ENCODE measurements around the gene IRX1.

Gene IRX1

DNA sequence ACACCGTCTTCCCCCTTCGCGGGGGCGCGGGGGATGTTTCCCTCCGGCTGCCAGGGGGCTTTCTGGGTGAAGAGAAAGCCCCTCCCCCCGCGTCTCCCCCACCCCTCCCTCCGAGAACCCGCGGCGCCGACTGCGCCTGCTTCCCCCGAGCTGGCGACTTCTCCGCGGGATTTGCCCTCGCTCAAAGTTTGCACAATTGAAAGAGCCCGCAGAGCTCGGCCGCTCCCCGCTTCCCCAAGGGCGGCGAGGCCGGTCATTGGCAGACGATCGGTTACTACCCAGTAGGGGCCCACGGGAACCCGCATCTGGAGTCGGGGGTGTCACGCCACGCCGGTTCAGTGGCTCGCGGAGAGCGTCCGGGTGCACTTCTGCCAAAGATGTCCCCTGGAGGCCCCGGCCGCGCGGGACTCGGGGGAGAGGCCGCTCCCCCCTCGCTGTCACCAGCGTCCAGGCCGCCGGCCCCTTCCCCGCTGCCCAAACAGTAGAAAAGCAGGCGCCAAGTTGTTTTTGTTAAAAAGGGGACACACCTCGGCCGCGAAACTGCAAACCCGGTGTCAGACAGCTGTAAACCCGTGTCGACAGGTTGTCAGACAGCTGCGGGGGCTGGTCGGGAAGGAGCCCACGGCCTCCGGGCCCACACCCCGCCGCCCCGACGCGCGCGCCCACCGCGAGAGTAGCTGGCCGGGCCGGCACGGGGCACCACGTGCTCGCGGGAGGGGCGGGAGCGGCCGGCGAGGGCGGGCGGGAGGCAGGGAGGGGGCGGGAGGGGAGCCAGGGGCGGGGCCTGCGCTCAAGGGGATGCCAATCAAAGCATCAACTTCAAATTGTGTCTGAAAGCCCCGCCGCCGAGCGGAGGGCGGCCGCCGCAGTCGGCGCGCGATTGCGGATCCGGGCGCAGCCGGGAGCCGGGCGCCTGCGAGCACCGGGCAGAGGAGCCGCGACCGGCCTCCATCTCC is at the start of gene IRX1:
Gene IRX1 (plus strand): TSS at position 827 of the 956 bp plus-strand sequence. CDS start 274 bp downstream, outside the sequence.
- no peak for DNase-seq

DNA sequence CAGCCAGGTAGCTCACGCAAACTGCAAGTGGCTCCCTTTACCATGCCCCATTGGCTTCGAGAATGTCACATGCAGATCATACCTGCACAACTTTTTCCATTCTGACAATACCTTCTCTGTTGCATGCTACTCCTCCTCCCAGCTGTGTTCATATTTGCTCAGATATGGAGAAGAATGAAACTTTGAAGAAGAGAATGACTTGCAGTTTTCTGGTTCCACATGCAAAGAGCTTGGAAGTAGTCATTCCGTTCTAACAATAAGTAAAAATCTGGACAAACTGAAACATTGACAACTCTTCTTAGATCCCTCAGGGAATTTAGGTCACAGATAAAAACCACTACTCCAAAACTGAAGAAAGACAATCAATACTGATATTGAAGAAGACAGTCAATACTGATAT is 49.6 kb upstream of the IRX1 start:
- no peak for DNase-seq

DNA sequence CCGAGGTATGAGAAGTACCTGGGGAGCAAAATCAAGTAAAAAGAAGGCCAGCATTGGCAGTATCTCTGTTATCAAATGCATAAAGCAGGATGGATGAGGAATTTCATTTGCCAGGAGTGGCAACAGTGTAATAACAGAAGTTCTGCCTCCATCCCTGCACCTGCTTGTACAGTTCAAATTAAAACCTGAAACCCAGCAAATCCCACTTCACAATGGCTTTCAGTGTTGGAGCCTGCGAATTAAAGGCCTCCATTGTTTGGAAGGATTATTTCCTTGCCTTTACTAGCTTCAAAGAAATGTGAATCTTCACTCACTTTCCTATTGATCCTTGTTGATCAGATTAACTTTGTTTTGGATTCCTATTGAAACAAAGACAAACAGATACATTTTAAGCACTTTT is 31.5 kb upstream of the IRX1 start:
- DNase-seq, result no peak

DNA sequence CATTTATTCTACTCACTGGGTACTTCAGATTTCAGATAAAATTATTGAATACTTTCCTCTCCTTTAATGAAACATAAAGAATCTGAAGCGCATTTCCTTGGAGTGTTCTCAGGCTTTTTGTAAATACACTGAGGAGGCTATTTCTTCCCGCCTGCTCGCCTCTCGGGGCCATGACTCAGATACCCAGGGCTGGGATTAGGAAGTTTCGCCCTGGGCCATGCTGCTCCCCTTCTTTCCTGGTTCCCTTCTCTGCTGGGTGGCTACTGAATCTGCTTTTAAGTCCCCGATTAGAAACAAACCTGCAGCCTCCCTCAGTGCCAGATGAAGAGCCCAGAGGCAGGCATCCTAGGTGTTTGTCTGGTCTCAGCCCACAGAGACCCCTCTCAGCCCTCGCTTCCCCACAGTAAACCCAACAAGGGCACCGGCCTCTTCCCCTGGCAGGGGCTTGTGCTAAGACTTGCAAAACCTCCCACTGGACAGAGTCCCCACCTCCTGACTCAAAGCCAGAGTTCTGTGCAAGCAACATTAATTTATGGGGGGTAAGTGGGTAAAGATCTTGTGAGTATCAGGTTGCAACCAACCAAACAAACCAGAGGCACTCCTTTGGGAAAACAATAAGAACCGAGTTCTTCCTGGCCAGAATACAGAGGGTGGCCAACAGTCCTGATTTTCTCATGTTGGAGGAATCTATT is 30.7 kb upstream of the IRX1 start:
- DNase-seq, result no peak

DNA sequence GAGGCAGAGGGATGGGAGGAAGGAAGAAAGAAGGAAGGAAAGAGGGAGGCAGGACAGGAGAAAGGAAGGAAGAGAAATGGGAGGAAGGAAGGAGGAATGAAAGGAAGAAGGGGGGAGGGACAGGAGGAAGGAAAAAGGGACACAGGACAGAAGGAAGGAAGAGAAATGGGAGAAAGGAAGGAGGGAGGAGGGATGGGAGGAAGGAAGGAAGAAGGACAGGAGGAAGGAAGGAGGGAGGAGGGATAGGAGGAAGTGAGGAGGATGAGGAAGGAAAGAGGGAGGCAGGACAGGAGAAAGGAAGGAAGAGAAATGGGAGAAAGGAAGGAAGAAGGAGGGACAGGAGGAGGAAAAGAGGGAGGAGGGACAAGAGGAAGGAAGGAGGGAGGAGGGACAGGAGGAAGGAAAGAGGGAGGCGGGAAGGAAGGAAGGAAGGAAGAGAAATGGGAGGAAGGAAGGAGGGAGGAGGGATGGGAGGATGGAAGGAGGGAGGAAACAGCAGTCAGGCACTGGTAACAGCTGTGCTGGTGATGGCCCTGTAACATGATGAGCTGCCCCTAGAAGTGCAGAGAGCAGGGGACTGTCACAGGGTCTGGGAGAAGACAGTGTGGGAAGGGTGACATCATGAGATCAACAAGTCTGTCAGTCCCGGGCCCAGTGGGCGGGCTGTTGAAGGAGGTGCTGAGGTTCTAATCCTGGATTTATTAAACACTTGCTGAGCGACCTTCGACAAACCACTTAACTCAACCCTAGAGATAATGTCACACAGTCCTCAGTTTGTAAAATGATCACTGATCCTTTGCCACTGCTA is 10.7 kb upstream of the IRX1 start:
- DNase-seq, result no peak

DNA sequence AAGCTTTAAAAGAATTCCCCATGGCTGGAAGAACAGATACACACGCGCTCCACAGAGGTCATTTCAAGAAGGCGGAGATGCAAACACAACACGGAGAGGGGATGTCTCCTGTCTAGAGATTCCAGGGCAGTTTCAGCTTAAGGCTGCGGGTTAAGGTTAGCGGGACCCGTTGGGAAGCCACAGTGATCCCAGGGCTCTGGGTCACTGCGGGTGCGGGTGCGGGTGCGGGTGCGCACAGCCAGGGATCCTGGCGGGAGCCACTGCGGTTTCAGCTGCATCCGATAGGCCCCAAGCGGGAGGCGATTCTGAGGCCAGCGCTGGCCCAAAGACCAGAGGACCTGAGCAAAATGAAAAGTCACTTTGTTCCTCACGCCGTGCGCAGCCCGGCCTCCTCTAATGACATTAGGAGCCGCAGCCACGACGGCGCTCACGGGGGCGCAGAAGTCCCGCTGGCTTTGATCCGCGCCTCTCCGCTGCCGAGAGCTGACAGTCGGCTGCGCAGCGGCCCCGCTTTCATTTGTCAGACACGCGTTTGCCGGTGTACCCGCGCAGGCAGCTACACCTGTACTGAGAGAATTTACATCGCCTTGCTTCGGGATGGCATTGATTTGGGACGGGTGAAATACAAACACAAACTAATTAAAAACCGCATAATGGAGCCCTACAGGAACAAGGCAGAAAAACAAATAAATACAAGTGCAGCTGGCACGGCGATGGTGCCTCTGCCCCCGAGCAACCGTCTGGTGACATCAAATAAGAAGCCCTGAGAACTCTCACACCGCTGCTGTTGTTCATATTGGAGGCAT is 5.3 kb upstream of the IRX1 start:
- DNase-seq, result no peak

DNA sequence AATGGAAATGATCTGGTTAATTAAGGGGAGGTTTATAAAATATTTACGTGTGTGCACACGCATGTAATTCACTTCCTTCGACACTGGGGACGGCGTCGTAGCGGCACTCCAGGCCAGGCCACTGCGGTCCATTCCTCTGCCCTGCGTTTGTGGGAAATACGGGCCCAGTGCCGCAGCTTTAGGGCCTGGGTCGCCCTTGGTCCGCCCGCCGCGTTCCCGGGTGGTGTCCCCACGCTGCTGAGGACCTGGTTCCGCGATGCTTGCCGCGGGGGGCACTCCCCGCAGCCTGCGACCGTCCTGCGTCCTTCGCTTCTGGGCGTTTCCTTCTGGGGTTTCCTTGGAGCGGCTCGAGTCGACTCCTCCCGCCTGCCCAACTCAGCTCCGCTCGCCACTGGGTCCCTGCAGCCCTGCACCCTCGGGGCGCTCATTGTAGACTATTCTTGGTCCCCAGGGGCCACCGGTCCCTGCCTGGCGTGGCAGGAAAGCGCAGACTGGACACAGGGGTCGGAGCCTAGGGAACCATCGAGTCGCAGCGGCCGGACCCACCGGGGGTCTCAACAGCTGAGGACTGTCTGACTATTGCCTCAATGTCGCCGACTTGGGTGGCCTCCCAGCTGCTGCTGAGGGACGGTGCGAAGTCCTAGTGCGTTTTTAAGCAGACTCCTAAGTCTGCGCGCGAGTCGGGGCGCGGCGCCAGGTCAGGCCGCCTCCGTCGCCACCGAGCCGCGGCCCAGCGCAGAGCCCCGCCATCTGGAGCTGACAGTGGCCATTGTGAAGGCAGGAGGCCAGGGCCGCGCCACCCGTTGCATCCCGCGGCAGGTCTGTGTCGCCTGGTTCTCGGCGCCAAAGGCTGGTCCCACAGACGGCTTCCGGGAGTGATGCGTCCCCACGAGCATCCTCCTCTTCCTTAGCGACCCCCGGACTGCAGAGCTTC is 4.4 kb upstream of the IRX1 start:
- no peak for DNase-seq

DNA sequence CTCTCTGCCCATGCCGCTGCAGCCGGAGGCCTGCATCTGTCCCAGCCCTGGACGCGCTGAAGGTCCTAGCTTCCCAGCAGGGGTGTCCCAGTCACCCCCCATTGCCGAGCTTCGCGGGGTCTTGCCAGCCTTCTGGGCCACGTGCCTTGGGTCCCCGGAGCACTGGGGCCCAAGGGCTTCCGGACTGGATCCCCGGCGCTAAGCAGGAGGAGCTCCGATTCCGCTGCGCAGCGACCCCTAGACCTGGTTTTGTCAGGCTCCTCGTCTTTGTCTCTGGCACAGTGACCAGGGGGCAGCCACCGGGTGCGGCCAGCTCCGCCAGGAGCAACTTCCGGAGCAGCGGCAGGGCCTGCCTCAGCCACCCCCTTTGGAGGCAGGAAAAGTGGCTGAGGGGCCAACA is 3.3 kb upstream of the IRX1 start:
- DNase-seq, result no peak

DNA sequence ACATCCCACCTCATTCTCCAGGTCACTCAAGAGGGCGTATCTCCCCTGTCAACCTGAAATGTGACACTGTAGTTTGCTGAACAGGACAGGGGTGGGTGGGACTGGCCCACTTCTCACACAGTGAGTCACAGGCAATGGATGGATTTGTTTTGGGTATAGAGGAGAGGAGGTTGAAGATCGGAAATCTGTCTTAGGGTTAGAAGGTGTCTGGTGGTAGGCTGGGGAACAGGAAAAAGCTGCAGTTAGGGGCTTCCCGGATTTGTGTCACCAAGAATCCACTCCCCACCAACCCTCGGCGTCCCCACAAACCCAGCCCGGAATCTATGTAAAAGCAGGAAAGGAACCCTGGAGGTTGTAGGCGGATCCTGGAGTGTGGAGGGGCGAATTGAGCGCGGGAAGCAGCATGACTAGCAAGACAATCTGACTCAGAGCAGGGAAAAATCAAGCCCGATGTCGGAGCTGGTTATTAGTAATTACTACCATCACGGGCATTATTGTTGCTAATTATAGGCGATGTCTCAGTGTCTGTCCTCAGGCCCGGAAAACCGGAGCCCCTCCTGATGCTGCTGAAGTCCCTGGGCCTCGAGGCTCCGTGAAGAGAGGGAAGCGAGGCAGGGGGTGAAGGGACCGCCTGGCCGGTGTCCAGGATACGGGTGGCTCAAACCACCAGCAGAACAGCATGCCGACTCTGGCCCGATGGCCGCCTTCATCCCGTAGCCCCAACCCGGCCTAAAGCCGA is 1.7 kb upstream of the IRX1 start:
- DNase-seq, result no peak

DNA sequence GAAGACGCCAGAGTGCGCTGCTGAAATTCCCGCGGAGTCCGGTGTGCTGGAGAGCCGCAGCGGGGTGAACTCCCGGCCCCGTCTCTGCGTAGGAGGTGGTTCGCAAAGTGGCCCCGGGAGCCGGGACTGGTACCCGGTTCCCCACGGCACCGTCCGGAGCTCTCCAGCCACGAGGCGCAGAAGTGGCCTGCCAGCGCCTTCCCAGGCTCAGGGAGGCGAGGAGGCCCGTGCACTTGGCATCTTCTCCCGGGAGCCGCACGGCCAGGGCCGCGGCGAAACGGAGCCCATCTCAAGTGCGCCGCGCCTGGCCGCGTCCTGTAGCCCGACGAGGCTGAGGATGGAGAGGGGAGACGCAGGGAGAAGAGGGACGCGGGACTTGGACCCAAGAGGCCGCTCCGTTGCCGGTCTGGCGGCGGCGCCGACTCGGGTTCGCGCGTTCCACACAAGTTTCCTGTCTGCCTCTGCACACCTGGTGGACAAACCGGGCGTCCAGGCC is 1.1 kb upstream of the IRX1 start:
- DNase-seq, result no peak

DNA sequence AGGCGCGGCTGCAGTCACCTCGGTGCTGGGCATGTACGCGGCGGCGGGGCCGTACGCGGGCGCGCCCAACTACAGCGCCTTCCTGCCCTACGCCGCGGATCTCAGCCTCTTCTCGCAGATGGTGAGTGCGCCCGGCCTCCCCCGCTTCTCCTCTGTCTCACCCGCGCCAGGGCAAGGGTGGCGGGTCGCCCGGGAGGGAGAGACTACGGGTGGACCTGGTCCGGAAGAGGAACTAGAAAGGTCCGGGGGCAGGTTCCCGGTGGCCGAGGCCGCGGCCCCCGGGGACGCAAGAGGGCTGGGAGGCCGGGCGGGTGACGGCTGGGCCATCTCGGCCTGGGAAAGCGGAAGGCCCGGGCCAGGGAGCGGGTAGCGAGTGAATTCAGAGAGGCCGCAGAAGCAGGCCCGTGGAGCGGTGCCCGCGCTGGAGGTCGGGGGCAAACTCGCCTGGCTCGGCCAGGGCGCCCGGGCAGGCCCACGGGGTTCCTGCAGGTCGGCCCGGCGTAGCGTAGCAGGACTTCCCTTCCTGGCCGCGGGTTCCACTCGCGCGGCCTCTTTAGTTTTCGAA is 711 bp downstream of the IRX1 start:
- no peak for DNase-seq

DNA sequence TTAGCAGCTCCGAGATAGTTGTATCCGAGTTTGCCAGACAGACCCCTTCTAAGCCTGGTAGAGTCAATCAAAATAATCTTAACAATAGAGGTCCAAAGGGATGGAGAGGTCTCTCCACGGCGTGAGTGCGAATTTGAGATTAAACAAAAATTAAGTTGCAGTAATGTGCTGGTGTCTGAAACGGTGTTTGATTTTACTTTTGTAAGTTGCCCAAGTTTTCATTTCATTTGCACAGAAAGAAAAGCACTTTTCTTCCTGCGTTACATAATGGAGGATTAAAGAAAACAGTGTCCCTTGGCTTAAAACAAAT is 1.2 kb downstream of the IRX1 start:
- no peak for DNase-seq

DNA sequence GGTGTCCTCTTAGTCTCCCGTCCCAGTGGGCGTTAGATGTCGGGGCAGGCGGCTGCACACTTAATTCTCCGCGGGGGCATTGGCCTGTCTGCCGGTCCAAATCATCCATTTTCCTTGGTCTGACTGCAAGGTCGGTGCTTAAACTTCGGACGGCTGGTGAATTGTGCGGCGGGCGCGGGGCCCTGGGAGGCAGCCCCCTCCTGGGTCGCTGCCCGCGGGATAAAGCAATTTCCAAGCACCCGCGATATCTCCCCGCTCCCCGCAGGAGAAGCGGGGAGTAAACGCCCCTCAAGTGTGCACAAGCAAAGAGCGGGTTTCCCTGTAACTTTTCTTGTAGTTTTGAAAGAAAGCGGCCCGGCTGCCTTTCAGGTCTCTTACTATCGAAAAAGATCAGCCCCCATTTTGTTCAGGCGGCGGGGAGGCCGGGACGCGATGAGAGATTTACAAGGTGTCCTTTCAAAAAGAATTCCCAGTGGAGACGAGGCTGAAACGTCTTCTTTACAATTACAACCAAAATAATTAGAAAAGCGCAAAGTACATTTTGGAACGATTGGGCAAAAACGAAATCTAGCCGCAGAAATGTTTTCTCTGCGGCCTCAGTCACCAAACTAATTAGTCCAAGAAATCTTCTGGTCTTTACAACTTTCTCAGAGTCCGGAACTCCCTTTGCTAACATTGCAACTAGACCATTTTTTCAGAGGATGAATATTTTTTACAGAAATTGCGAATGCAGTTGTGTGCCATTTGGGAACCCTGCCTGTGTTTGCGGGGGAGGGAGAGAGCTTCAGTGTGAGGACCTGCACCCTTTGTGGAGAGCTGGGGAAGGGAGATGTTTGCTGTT is 1.8 kb downstream of the IRX1 start:
- DNase-seq, result no peak

DNA sequence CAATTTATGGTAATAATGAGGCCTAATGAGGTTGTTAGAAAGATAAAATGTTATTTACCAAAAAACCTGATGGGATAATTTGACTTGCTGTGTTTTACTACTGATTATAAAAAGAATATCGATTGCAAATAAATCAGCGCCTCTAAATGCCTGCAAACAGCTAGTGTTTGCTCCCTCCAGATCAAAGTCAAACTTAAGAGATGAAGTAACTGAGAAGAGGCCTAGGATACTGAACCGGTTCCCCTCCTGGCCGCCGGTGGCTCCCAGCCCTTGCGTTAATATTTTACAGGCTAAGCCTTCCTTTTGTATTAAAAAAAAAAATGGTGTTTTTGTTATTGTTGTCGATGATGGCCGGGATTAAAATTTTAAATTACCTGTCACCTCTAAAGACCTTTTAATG is 2.6 kb downstream of the IRX1 start:
- DNase-seq, result no peak

DNA sequence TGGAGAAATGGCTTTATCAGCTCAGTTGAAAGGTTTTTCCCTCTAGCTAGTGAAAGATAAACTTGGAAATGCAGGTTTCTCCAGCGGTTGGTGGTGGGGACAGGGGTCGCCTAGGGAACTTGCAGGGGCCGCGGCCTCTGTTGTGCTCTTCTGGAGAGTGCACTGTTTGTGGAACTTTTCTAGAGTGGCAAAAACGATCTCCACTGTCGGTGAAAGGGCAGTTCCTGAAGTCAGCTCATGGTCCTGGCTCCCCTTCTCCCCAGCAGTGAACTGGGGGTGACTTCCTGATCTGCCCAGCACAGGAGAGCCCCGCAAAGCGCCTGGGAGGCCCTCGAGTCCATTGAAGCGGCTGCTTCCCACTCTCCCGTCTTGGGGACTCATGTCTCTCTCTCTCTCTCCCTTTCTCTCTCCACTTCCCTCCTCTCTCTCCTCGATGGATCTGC is 3.2 kb downstream of the IRX1 start:
- DNase-seq, result no peak

DNA sequence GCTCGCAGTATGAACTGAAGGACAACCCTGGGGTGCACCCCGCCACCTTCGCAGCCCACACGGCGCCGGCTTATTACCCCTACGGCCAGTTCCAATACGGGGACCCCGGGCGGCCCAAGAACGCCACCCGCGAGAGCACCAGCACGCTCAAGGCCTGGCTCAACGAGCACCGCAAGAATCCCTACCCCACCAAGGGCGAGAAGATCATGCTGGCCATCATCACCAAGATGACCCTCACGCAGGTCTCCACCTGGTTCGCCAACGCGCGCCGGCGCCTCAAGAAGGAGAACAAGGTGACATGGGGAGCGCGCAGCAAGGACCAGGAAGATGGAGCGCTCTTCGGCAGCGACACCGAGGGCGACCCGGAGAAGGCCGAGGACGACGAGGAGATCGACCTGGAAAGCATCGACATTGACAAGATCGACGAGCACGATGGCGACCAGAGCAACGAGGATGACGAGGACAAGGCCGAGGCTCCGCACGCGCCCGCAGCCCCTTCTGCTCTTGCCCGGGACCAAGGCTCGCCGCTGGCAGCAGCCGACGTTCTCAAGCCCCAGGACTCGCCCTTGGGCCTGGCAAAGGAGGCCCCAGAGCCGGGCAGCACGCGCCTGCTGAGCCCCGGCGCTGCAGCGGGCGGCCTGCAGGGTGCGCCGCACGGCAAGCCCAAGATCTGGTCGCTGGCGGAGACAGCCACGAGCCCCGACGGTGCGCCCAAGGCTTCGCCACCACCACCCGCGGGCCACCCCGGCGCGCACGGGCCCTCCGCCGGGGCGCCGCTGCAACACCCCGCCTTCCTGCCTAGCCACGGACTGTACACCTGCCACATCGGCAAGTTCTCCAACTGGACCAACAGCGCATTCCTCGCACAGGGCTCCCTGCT is 3.8 kb downstream of the IRX1 start:
- no peak for DNase-seq

DNA sequence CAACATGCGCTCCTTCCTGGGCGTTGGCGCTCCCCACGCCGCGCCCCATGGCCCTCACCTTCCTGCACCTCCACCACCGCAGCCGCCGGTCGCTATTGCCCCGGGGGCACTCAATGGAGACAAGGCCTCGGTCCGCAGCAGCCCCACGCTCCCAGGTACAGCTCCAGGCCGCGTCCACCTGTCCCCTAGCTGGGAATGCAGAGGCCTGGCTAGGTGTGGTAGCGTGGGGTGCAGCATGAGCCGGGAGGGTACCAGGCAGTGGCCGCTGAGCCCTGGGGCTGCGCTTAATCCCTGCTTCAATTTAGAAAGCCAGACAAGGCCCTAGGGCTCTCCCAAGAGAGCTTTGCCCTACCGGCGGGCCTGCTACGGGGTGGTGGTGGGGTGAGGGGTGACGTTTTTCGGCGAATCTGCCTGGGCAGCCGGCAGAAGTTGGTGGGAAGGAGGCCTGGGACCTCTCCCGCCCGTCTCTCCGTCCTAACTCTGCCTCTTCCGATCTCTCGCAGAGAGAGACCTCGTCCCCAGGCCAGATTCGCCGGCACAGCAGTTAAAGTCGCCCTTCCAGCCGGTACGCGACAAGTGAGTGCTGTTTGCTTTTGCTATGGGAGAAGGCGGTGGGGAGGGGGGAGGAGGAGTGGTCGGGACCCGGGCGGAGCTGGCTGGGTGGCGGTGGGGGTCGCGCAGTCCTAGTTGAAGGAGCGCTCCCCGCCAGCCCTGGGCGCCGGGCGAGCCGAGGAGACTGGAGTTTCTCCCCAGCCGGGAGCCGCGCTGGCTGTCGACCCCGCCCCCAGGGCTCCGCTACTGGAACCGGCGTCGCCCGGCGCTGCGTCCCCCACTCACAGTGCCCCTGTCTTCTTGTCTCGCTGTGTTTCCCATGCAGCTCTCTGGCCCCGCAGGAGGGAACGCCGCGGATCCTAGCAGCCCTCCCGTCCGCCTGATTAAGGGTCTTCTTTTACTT is 4.8 kb downstream of the IRX1 start:
- DNase-seq, result no peak
